Measurements from ENCODE around the gene IAH1.

IAH1 gene

DNA sequence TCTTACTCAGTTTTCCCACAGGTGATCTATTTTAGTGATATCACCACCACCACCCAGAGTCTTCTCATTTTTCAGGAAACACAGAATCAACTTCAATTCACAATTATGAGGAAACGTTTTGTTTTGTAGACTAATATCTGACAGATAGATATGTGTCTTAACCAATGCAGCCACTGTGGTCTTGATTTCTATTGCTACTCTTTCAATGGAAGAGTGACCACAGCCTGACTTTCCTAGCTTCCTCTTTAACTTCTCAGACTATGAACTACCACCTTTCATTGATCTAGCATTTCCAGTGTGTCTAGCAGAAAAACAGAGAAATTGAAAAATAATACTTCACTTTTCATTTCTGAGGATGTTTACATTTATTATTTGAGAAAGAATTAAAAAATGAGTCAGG, 60.8 kb downstream of the IAH1 start:
- no peak for DNase-seq

DNA sequence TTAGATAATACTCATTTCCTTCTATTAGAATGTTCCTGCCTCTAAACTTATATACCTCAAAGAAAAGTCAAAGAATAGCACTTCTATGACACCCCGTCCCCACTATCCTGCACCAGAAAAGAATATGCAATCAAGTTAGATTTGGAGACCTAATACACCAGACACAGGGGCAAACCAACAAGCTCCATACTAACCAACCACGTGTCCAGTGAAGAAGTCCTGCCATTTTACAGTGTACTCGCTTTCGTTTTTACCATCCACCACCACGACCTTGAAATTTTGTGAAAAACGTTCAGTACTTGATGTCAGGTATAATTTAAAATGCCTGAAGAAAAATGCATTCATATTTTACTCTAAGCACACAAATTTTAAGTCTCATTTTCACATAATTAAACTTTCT, 62.2 kb downstream of the IAH1 start:
- no peak for DNase-seq

DNA sequence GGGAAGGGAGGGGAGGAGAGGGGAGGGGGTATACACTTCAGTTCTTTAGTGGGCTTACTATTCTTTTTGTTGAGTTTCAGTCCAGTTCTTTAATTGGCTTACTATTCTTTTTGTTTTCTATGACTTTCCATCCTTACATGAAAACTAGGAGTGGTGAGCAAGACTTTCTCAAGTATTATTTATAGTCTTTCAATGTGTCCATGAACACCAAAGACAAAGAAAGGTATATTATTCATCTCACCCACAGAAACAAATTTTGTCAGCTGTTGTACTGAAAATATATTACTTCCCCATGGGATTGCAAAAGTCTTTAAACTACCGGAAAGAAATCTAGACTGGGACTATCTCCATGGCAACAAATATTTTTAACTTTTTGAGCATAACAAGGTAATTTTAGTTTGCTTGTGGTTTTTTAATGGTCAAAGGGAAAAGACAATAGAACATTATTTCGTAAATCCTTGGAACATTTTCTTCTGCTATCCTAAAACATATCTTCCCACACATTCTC, 63.7 kb downstream of the IAH1 start:
- DNase-seq = no peak
